ENCODE results near the gene ALDH1A2.

DNA sequence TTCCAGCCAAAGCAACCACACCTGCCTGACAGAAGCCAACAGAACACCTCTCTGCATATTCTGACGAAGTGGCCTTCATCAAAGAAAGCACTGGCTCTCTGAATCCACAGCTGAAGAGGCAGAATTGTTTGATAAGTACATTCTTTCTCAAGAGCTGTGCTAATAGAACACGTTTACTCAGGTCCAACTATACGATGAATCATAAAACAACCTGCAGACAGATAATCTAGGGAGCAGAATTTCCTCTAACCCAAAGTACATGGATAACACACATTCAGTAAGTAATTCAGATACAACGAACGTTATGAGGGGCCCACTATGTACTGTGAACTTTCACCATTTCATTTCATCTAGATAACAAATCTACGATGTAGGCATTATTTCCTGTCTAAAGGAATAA, 25.4 kb downstream of the ALDH1A2 start:
- no peak for TF ChIP-seq ZNF274 (IDR thresholded peaks at IDR 0.05; ENCODE audit: low read depth, low read length)
- TF ChIP-seq SUZ12 (IDR thresholded peaks at IDR 0.05; ENCODE audit: extremely low read depth, insufficient read depth, insufficient read length): no peak
